Measurements from ENCODE around the gene ITSN1. TPM values are rescaled to one million over a fixed set of nuclear protein-coding genes. Genes with fewer than 3 reads are reported as not detected.

The ITSN1 gene
- polyA plus RNA-seq, 1 donor from 2014 or later, result 35.1 TPM

- H3K4me2 ChIP-seq (ENCODE audit: low read length), result no peak overlapping the region
- H3K4me3 ChIP-seq (ENCODE audit: low read length), result no peak overlapping the region
- no peaks in the 10 kb centered on the region for H3K9me2 ChIP-seq (ENCODE audit: insufficient read depth, low read length)
- no peaks in the 10 kb centered on the region for H3K79me2 ChIP-seq (replicated peaks; ENCODE audit: insufficient read depth, low read length)
- H3K9ac ChIP-seq (ENCODE audit: low read length), result no peak overlapping the region
- H3K27me3 ChIP-seq (ENCODE audit: insufficient read depth, low read depth, low read length), result no peaks in the 10 kb centered on the region
- TF ChIP-seq REST (IDR thresholded peaks at IDR 0.05; ENCODE audit: borderline replicate concordance) (no peak), SMC3 (conservative IDR thresholded peaks at IDR 0.05; ENCODE audit: poor library complexity) (no peak), CTCF (IDR thresholded peaks at IDR 0.05; ENCODE audit: poor library complexity, severe bottlenecking) (no peak), MXI1 (conservative IDR thresholded peaks at IDR 0.05; ENCODE audit: poor library complexity, severe bottlenecking) (no peak), EP300 (conservative IDR thresholded peaks at IDR 0.05; ENCODE audit: poor library complexity, severe bottlenecking) (no peak), RAD21 (conservative IDR thresholded peaks at IDR 0.05) (no peak), EZH2 (IDR thresholded peaks at IDR 0.05; ENCODE audit: borderline replicate concordance, insufficient read depth, low read length, poor library complexity, severe bottlenecking) (no peak), POLR2AphosphoS5 (IDR thresholded peaks at IDR 0.05) (no peak), TAF1 (IDR thresholded peaks at IDR 0.05; ENCODE audit: low read depth) (no peak)
- no peak overlapping the region for H3K27ac ChIP-seq (ENCODE audit: low read length)
- H3K9me3 ChIP-seq (ENCODE audit: low read length), result no peaks in the 10 kb centered on the region
- no peaks in the 10 kb centered on the region for H4K20me1 ChIP-seq (ENCODE audit: insufficient read depth)
- H2AFZ ChIP-seq (ENCODE audit: low read depth, low read length), result no peak overlapping the region
- H3F3A ChIP-seq (ENCODE audit: insufficient read depth, low read length, poor library complexity, severe bottlenecking), result no peaks in the 10 kb centered on the region
- peaks cover 4% of the 10 kb centered on the region for H3K36me3 ChIP-seq (ENCODE audit: insufficient read depth, low read length)
These were observed 158.6 kb downstream of the ITSN1 start for GRCh38 chr21:33800753-33801423.

GRCh38 chr21:33801424-33802405 lies 159.4 kb downstream of the ITSN1 start:
- Histone ChIP-seq H3F3A (ENCODE audit: insufficient read depth, low read length, poor library complexity, severe bottlenecking) (no peaks in the 10 kb centered on the region), H3K9ac (ENCODE audit: low read length) (no peak overlapping the region), H3K36me3 (ENCODE audit: insufficient read depth, low read length) (no peaks in the 10 kb centered on the region), H4K20me1 (ENCODE audit: insufficient read depth) (no peaks in the 10 kb centered on the region), H3K27me3 (ENCODE audit: insufficient read depth, low read depth, low read length) (no peaks in the 10 kb centered on the region), H3K4me2 (ENCODE audit: low read length) (no peak overlapping the region), H3K4me3 (ENCODE audit: low read length) (no peak overlapping the region), H3K9me3 (ENCODE audit: low read length) (no peaks in the 10 kb centered on the region), H2AFZ (ENCODE audit: low read depth, low read length) (no peak overlapping the region), H3K27ac (ENCODE audit: low read length) (no peak overlapping the region), H3K9me2 (ENCODE audit: insufficient read depth, low read length) (no peaks in the 10 kb centered on the region), H3K79me2 (replicated peaks; ENCODE audit: insufficient read depth, low read length) (no peaks in the 10 kb centered on the region)
- TF ChIP-seq MXI1 (conservative IDR thresholded peaks at IDR 0.05; ENCODE audit: poor library complexity, severe bottlenecking) (no peak), SMC3 (conservative IDR thresholded peaks at IDR 0.05; ENCODE audit: poor library complexity) (no peak), EZH2 (IDR thresholded peaks at IDR 0.05; ENCODE audit: borderline replicate concordance, insufficient read depth, low read length, poor library complexity, severe bottlenecking) (no peak), TAF1 (IDR thresholded peaks at IDR 0.05; ENCODE audit: low read depth) (no peak)
